PC-9 (cell line): ENCODE results near the gene ASTN2. TPM values are rescaled to one million over a fixed set of nuclear protein-coding genes. Genes with fewer than 3 reads are reported as not detected.

ENCODE experiments used
- BruUV-seq: library from RNA; stranded (reverse); fragments of 400-500 nt; replicated peaks from 2 replicates; lab custom pipeline; 2021; lab: Mats Ljungman, UMichigan
- CTCF ChIA-PET: fragments of 300-600 bp; sonication (Branson Sonifier 250); formaldehyde crosslinking; loops from one replicate; lab custom pipeline; 2022; ENCODE audit warnings: antibody characterized with exemption; lab: Charles Lee
- POLR2A ChIA-PET: fragments of 300-600 bp; sonication (Branson Sonifier 250); formaldehyde crosslinking; loops from one replicate; lab custom pipeline; 2022; ENCODE audit warnings: antibody characterized with exemption; ENCODE audit not compliant: unreplicated experiment; lab: Charles Lee
- DNase-seq, 2 experiments: peaks; one replicate each; pipeline versions ENCODE4 v3.0.0 to v3.0.0-alpha.2; 2015 to 2022; ENCODE audit warnings: mixed read lengths in 1 of 2
- H2AFZ ChIP-seq: fragments of 200-600 bp; sonication (generic); 2 replicates; pipeline ENCODE4 v1.8.1; 2017; ENCODE audit warnings: antibody characterized with exemption
- H3F3A ChIP-seq: fragments of 200-600 bp; sonication (generic); 2 replicates; pipeline ENCODE4 v1.8.1; 2017; ENCODE audit warnings: antibody characterized with exemption, mild to moderate bottlenecking, low read depth; ENCODE audit not compliant: insufficient read depth
- H3K27ac ChIP-seq: fragments of 200-600 bp; sonication (generic); 2 replicates; pipeline ENCODE4 v1.6.1; 2016; ENCODE audit warnings: mixed run types
- H3K27me3 ChIP-seq: fragments of 200-600 bp; sonication (generic); 2 replicates; pipeline ENCODE4 v1.6.1; 2016; ENCODE audit warnings: low read depth, mixed run types; ENCODE audit not compliant: insufficient read depth
- H3K36me3 ChIP-seq: fragments of 200-600 bp; sonication (generic); 2 replicates; pipeline ENCODE4 v1.6.1; 2016; ENCODE audit warnings: low read depth, mixed run types
- H3K4me1 ChIP-seq: fragments of 200-600 bp; sonication (generic); replicated peaks from 2 replicates; pipeline ENCODE4 v1.6.1; 2016; ENCODE audit warnings: mixed run types; ENCODE audit not compliant: insufficient read depth
- H3K4me2 ChIP-seq: fragments of 200-600 bp; sonication (generic); 2 replicates; pipeline ENCODE4 v1.6.1; 2017; ENCODE audit warnings: mixed run types
- H3K4me3 ChIP-seq: fragments of 200-600 bp; sonication (generic); 2 replicates; pipeline ENCODE4 v1.6.1; 2016; ENCODE audit warnings: mixed run types
- H3K79me2 ChIP-seq: fragments of 200-600 bp; sonication (generic); 2 replicates; pipeline ENCODE4 v1.6.1; 2017; ENCODE audit warnings: low read depth, mixed run types
- H3K9me2 ChIP-seq: fragments of 200-600 bp; sonication (generic); 2 replicates; pipeline ENCODE4 v1.8.1; 2017; ENCODE audit warnings: mild to moderate bottlenecking; ENCODE audit not compliant: insufficient read depth
- H3K9me3 ChIP-seq: fragments of 200-600 bp; sonication (generic); 2 replicates; pipeline ENCODE4 v1.8.1; 2016; ENCODE audit warnings: low read depth; ENCODE audit not compliant: insufficient read depth
- H4K20me1 ChIP-seq: fragments of 200-600 bp; sonication (generic); 2 replicates; pipeline ENCODE4 v1.8.1; 2017; ENCODE audit not compliant: insufficient read depth
- CTCF ChIP-seq: fragments of 200-600 bp; sonication (generic); conservative IDR thresholded peaks from 2 replicates; pipeline ENCODE4 v1.6.1; 2017; ENCODE audit warnings: mixed run types, antibody characterized with exemption, mild to moderate bottlenecking, moderate library complexity
- EZH2 ChIP-seq: fragments of 200-600 bp; sonication (generic); IDR thresholded peaks from 2 replicates; pipeline ENCODE4 v1.8.0; 2017; ENCODE audit warnings: antibody characterized with exemption, low read depth
- intact Hi-C: fragments of 100-400 bp; cut with micrococcal nuclease; formaldehyde crosslinking; loops from one replicate; pipeline ENCODE4 v1.10.0; 2022; ENCODE audit not compliant: unreplicated experiment
- total RNA-seq: library from RNA; stranded (reverse); gene quantifications from 2 replicates; pipeline ENCODE4 v1.2.3, GENCODE V29; 2021

ASTN2 gene
- total RNA-seq, 1 experiment from 2014 or later = 6.2 TPM

GRCh38 chr9:116958881-116959280 lies 456.0 kb downstream of the ASTN2 start:
- POLR2A ChIA-PET = no interaction called here
- no peaks in the 10 kb centered on the region for H3K9me2 ChIP-seq
- no peaks in the 10 kb centered on the region for H3K36me3 ChIP-seq
- peaks cover 9% of the 10 kb centered on the region for H3K4me1 ChIP-seq
- BruUV-seq = no TSS peak
- no peak for DNase-seq
- H3K27ac ChIP-seq = no peak overlapping the region
- H4K20me1 ChIP-seq = no peaks in the 10 kb centered on the region
- CTCF ChIA-PET = no interaction called here
- H3K27me3 ChIP-seq = no peaks in the 10 kb centered on the region
- H3K79me2 ChIP-seq = no peaks in the 10 kb centered on the region
- no peak overlapping the region for H3K4me2 ChIP-seq
- H3K9me3 ChIP-seq = no peaks in the 10 kb centered on the region
- H2AFZ ChIP-seq = no peak overlapping the region
- no peaks in the 10 kb centered on the region for H3F3A ChIP-seq
- no peak overlapping the region for H3K4me3 ChIP-seq
- TF ChIP-seq EZH2 (no peak), CTCF (no peak)
- intact Hi-C loops = no loop called here

DNA sequence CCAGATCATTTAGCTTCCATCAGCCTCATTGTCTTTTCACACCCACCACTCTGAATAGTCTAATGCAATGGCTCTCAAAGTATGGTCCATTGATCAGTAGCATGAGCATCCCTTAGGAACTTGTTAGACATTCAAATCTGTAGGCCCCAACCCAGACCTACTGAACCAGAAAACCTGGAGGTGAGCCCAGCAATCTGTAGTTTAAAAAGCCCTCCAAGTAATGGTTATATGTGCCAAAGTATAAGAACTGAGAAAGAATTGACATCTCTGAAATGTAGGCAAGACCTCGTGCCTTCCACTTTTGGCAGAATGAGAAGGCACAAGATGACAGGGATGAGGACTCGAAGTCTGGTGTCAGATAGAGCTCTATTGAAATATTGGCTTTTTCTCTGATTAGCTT lies 460.1 kb downstream of the ASTN2 start:
- intact Hi-C loops = no loop called here
- POLR2A ChIA-PET = no interaction called here
- no peak overlapping the region for H3K4me3 ChIP-seq

DNA sequence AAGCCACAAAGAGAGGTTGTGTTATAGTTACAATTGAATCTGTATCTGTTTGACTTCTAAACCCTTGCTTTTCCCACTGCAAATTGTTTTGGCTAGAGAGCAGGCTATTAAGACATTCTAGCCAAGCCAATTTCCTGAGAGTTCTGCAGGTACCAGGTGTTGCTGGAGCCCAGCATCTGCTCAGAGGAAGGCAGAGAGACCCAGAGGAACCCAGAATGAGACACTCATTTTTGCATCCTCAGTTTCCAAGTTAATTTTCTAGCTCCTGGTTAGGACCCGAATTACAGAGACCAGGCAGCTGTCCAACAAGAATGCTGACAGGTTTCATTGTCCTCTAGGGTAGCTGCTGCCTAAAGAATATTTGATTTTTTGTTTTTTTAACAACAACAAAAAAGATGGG lies 461.6 kb downstream of the ASTN2 start:
- Histone ChIP-seq H2AFZ (no peak overlapping the region), H3K4me1 (peaks cover 5% of the 10 kb centered on the region), H3K4me3 (no peak overlapping the region), H3K4me2 (no peak overlapping the region), H3K36me3 (no peaks in the 10 kb centered on the region), H3K9me3 (no peaks in the 10 kb centered on the region), H3K79me2 (no peaks in the 10 kb centered on the region), H4K20me1 (no peaks in the 10 kb centered on the region), H3K27ac (no peak overlapping the region), H3F3A (no peaks in the 10 kb centered on the region), H3K27me3 (no peaks in the 10 kb centered on the region), H3K9me2 (no peaks in the 10 kb centered on the region)
- DNase-seq = no peak
- TF ChIP-seq EZH2 (no peak), CTCF (no peak)
- POLR2A ChIA-PET = no interaction called here
- intact Hi-C loops = no loop called here
- BruUV-seq = no TSS peak
- CTCF ChIA-PET = no interaction called here

More for the DNA sequence above, 460.1 kb downstream of the ASTN2 start:
- CTCF ChIA-PET = no interaction called here
- no peaks in the 10 kb centered on the region for H3K79me2 ChIP-seq
- no peak overlapping the region for H2AFZ ChIP-seq
- no peaks in the 10 kb centered on the region for H3F3A ChIP-seq
- no peaks in the 10 kb centered on the region for H3K27me3 ChIP-seq
- H3K9me3 ChIP-seq = no peaks in the 10 kb centered on the region
- no peak for TF ChIP-seq EZH2
- TF ChIP-seq CTCF = no peak
- no peak overlapping the region for H3K4me2 ChIP-seq
- BruUV-seq = no TSS peak
- H3K4me1 ChIP-seq = peaks cover 9% of the 10 kb centered on the region
- no peaks in the 10 kb centered on the region for H4K20me1 ChIP-seq
- DNase-seq = no peak
- no peak overlapping the region for H3K27ac ChIP-seq
- no peaks in the 10 kb centered on the region for H3K9me2 ChIP-seq
- no peaks in the 10 kb centered on the region for H3K36me3 ChIP-seq
